Vein endothelial cell (primary cell): Measurements from ENCODE around the gene ACSM2A. TPM values are rescaled to one million over a fixed set of nuclear protein-coding genes. Genes with fewer than 3 reads are reported as not detected.

ENCODE experiments used
- total RNA-seq: library from RNA; depleted of rRNA; stranded (reverse); fragments of >200 nt; gene quantifications from 2 replicates; pipeline ENCODE4 v1.2.3, GENCODE V29; 2012

Gene ACSM2A, protein sequence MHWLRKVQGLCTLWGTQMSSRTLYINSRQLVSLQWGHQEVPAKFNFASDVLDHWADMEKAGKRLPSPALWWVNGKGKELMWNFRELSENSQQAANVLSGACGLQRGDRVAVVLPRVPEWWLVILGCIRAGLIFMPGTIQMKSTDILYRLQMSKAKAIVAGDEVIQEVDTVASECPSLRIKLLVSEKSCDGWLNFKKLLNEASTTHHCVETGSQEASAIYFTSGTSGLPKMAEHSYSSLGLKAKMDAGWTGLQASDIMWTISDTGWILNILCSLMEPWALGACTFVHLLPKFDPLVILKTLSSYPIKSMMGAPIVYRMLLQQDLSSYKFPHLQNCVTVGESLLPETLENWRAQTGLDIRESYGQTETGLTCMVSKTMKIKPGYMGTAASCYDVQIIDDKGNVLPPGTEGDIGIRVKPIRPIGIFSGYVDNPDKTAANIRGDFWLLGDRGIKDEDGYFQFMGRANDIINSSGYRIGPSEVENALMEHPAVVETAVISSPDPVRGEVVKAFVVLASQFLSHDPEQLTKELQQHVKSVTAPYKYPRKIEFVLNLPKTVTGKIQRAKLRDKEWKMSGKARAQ
- total RNA-seq, result not detected in 2 replicates

DNA sequence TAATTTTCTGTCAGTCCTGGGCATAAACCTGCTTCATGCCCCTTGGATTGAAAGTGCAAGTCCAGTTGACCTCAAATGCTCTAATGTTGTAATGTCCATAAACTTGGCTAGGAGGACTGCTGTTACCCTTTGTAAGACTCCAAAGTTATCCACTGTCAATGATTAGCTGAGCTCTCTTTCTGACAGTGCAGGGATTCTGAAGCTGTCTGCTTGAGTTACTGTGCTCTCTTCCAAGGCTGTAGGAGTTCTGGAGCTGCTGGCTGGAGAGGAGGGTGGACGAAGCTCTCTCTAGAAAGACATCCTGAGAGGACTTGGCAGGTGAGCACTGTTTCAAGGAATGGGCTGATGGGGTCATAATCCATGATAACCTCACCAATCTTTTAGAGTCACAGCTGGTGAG is at the start of gene ACSM2A:
Gene ACSM2A, plus strand, starts transcription at position 158 of the 400 bp plus-strand sequence. CDS start 8,594 bp downstream, outside the sequence.

DNA sequence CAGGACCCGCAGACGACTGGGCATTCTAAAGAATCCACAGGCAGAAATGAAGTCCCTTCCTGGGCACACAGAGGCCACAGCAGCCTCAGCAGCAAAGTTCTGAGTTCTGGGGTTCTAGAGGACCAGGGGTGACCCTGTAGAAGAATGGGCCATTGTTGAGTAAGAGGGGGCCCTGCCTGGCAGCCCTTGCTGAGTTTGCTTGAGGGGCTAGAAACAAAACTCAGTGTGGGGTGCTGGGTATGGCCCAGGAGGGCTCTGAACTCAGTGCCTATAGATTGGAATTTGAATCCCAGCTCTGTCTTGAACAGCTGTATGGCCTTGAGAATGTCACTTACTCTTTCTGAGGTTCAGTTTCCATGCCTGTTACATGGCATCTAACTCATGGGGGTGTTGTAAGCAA is 46.7 kb upstream of the ACSM2A start, which contains the start of gene PDILT:
Gene PDILT, minus strand, starts transcription at position 101 of the 400 bp plus-strand sequence. CDS start 5,437 bp downstream, outside the sequence.

DNA sequence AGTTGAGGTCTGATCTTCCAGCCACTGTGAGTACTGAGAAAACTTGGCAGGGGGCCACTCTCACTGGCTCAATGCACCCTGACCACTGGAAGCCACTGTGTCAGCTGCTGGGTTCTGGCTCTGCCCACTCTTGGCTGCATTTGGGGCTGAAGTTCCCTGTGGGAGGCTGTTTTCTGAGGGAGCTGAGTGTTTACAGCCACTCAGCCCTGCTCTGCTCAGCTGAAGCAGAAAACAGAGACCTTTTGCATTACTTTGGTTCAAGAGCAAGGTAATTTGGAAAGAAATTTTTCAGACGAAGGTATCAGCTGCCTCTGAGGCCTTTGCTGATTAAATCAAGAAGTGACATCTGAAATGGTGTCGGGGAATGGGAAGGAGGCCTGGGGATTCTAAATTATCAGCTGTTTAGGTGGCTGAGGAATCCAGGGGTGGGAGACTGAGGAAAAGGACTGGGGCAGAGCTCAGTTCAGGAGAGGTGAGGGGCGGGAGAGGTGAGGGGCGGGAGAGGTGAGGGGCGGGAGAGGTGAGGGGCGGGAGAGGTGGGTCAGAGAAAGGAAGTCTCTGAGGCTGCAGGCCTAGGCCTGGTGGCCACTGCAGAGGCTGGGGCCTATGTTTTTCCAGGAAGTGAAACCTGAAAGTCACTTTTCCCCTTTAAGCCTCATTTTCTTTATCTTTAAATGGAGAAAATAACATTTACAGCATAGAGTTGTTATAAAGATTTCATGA is 41.8 kb upstream of the ACSM2A start, which contains the start of gene ACSM5:
Gene ACSM5, plus strand, starts transcription at position 137 of the 723 bp plus-strand sequence. CDS start 1,951 bp downstream, outside the sequence.

Other genes with a start within 250 kb of the ACSM2A start
- not detected in 2 replicates for gene GP2, start 124.0 kb upstream of the ACSM2A start, total RNA-seq
- not detected in 2 replicates for gene UMOD, start 98.8 kb upstream of the ACSM2A start, total RNA-seq
- gene PDILT, start 46.8 kb upstream of the ACSM2A start, total RNA-seq, result not detected in 2 replicates
- 0.65 TPM in 1 of 2 replicates, not detected in the other for gene ACSM5, start 42.0 kb upstream of the ACSM2A start, total RNA-seq
- under 0.01 and 0.19 TPM in 2 replicates for gene ACSM2B, start 124.8 kb downstream of the ACSM2A start, total RNA-seq
- gene ACSM1, start 246.2 kb downstream of the ACSM2A start, total RNA-seq, result 0.33 TPM in 1 of 2 replicates, not detected in the other